ENCODE measurements around the gene PODN.

The PODN gene

GRCh38 chr1:53075761-53076163 is 13.7 kb downstream of the PODN start:
- DNase-seq, result no peak

GRCh38 chr1:53076165-53076564 is 14.2 kb downstream of the PODN start:
- DNase-seq, result no peak

DNA sequence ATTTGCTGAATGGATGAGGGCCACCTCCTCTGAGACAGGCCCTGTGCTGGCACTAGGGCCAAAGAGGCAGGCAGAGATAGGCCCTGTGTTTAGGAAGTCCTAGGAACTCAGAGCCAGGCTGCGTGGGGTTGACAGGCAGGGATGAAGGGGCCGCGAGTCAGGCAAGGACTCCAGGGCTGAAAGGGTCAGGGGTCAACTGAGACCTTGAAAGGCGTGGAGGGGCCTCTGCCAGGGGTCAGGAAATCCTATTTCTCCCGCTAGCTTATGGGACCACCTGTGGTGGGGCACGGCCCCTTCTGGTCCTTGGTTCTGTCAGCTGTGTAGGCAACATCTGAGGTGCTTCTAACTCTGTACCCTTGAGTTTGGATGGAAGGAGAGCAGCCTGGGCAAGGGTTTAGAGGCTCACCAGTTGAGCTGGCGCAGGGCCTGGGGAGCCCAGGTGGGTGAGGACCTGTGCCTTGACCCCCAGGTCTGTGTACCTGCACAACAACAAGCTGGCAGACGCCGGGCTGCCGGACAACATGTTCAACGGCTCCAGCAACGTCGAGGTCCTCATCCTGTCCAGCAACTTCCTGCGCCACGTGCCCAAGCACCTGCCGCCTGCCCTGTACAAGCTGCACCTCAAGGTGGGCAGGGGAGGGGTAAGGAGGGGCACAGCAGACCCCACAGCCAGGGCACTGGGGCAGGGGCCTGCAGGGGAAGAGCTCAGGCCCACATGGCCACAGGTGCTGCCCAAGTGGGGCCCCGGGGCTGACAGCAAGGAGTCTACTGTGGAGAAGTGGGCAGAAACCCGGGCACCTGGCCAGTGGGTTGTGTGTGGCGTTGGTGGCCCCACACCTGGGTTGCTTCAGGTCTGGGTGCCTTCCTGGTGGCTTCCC is 14.9 kb downstream of the PODN start:
- DNase-seq, result no peak

GRCh38 chr1:53077599-53077965 is 15.6 kb downstream of the PODN start:
- DNase-seq, result no peak

DNA sequence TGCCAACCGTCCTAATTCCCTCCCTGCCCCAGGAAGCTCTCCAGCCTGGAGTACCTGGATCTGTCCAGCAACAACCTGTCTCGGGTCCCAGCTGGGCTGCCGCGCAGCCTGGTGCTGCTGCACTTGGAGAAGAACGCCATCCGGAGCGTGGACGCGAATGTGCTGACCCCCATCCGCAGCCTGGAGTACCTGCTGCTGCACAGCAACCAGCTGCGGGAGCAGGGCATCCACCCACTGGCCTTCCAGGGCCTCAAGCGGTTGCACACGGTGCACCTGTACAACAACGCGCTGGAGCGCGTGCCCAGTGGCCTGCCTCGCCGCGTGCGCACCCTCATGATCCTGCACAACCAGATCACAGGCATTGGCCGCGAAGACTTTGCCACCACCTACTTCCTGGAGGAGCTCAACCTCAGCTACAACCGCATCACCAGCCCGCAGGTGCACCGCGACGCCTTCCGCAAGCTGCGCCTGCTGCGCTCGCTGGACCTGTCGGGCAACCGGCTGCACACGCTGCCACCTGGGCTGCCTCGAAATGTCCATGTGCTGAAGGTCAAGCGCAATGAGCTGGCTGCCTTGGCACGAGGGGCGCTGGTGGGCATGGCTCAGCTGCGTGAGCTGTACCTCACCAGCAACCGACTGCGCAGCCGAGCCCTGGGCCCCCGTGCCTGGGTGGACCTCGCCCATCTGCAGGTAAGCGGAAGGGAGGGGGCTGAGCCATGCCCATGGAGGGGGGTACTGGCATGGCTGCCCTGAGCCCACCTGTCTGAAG is 16.5 kb downstream of the PODN start:
- no peak for DNase-seq

DNA sequence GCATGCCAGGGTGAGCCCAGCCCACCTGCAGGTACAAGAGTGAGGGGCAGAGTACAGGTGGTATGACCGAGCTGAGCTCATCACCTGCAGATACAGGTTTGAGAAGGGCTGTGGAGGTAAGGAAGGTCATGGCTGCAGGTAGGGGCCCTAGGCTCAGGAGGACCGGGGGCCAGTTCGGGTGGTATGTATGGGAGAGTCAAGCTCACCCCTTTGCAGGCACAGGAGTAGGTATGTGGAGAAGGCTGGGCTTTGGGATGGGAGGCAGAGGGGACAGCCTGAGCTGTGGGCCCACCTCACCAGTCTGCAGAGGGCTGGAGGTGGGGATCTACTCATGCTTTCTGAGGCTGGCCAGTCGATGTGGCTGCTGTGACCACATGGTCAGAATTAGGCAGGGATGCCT is 17.2 kb downstream of the PODN start:
- DNase-seq, result no peak

DNA sequence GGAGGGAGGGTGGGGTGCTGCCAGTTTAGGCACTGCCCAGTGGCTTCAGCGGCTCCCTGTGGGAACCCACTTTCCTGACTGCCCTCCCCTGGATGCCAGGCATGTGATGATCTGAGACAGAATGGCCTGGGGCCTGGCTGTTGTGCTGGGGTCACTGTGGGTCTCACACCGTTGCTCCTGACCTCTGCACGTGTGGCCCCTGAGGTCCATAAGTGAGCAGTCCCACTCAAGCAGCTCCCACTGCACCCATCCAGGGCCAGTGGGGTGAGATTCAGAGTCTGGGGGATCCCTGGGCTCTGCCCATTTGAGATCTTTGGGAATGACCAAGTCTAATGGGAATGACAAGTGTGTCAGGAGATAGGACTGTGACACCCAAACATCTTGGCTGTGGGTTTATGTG is 18.0 kb downstream of the PODN start:
- DNase-seq, result no peak

DNA sequence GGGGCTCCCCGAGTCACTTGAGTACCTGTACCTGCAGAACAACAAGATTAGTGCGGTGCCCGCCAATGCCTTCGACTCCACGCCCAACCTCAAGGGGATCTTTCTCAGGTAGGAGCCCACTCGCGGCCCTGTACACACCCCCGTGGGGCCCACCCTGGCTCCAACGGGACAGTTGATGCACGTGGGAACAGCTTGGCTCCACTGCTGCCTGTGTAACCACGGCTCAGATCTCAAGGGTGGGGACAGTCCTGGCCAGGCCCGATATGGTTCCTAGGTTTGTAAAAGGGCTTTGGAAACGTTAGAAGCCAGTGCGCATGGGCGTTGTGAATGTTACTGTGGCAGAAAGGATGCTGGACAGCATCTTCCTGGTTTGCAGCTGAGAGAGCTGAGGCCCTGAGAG is 18.8 kb downstream of the PODN start:
- no peak for DNase-seq

DNA sequence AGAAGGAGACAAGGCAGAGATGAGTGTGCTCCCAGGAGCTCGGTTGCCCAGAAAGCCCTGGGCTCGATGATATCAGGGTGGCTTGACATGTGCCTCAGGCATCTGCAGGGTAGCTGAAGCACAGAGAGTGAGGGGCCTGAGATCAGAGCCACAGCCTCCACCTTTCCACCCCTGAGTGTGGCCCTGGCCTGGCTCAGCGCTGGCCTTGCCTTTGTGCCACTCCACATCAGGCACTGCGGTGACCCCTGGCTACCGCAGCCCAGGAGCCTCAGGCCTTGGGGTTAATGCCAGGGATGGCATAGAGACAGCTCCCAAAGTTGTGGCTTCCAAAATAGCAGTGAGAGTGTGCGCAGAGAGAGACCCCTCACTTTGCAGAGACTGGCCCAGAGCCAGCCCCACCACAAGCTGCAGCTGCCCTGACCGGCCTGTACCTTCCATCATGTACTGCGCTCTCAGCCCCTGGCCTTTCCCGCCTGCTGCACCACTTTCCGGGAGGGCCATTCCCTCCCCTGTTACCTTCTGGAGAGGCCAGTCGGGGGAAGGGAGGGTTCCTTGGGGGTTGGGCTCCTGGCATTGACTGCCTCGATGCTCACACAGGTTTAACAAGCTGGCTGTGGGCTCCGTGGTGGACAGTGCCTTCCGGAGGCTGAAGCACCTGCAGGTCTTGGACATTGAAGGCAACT is 19.5 kb downstream of the PODN start:
- no peak for DNase-seq

- DNase-seq, result no peak
Observed at GRCh38 chr1:53082826-53083455, 20.9 kb downstream of the PODN start.

DNA sequence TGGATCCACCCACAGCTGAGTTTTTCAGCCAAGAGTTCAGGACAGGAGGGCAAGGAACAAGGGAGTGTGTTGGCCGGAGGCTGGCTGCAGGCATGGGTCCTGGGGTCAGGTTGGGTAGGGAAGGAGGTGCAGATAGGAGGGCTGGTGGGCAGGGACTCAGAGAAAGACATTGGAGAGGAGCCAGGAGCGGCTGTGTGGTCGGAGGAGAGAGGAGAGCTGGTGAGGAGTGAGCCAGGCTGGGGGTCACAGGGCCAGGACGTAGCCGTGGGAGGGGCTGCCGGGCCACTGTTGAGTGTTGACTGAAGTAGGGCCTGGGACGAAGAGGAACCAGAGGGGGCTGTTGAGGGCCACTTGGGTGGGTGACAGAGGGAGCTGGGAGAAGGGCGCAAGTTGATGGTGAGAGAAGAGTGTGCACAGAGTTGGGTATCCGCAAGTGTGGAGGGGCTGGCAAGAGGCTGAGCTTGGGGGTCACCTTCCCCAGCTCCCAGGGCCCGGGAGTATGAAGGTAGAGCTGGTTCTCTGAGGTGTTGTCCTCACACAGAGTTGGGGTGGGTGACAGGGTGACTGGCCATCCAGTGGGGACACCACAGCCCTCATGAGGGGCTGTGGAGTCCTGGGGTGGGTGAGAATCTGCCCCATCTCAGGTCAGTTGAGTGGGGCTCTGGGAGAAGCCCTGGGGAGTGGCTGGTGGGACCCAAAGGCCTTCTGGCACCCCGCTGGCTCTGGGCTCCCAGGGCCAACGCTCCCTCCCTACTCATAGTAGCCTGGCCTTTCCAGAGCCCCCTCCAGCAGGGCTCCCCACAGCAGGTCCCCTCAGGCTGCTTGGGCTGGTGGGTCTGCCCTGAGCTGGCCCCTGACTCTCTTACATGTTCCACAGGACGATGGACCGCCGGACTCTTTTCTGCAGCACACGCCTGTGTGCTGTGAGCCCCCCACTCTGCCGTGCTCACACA is 21.9 kb downstream of the PODN start:
- DNase-seq, result no peak

GRCh38 chr1:53084589-53084971 is 22.6 kb downstream of the PODN start:
- DNase-seq, result no peak

DNA sequence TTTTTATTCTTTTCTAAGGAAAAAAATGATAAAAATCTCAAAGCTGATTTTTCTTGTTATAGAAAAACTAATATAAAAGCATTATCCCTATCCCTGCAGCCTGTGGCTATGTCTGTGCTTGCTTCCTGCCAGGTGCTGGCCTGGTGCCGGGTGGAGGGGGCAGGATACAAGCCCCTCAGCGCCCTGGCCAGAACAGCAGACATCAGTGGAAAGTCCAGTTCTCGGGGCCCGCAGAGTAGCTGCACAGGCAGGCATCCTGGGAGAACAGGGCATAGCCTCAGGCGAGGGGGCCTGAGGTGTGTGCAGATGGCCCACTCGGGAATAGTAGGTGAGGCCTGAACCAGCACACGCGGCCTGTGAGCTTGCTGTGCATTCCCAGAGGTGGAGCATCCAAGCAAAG is 23.4 kb downstream of the PODN start:
- no peak for DNase-seq

DNA sequence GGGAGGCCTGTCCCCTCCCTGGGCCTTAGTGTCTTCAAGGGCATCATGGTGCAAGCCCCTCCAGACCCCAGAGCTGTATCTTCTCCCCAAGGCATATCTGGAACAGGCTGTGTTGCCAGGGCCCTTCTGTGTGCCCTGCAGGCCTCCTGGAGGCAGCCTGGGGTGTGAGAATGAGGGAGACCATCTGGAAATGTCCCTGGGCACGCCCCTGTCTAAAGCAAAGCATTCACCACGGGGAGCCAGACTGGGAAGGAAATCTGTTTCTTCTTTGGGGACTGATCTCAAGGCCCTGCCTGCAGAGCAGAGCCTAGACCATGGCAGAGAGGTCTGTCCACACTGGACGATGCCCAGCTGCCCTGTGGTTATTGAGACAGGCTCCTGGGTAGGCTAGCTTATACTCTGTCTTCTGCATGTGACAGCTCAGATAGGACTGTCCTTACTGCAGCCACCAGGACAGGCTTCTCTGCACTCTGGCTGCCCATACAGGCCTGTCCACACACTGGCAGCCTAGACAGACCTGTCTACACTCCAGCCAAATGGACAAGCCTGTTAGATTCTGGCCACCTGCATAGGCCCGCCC is 24.6 kb downstream of the PODN start:
- DNase-seq, result no peak

GRCh38 chr1:53087332-53088285 is 25.6 kb downstream of the PODN start:
- no peak for DNase-seq

GRCh38 chr1:53088616-53089300 is 26.7 kb downstream of the PODN start:
- DNase-seq, result no peak

GRCh38 chr1:53089478-53090226 is 27.6 kb downstream of the PODN start:
- no peak for DNase-seq

GRCh38 chr1:53090227-53091147 is 28.5 kb downstream of the PODN start:
- no peak for DNase-seq
